Naive thymus-derived CD4-positive, alpha-beta T cell (primary cell): Measurements from ENCODE around the gene ADGRB3. TPM values are rescaled to one million over a fixed set of nuclear protein-coding genes. Genes with fewer than 3 reads are reported as not detected.
"Not testable (repeated sequence)": the region's sequence is repeated elsewhere in the genome, so short reads cannot be mapped to it uniquely, and the experiment has no call there.

Experiments used
- ATAC-seq: fragments of 150-1000 bp; cut with Tn5 transposase; 2 replicates; pipeline ENCODE4 v1.10.0; 2021; ENCODE audit warnings: mild to moderate bottlenecking, moderate library complexity
- CTCF ChIA-PET: fragments of 350-600 bp; sonication (Branson Sonifier 250); formaldehyde crosslinking; loops from one replicate; lab custom pipeline; 2021; ENCODE audit warnings: antibody characterized with exemption; lab: Charles Lee
- POLR2A ChIA-PET: fragments of 350-600 bp; sonication (Branson Sonifier 250); formaldehyde crosslinking; loops from one replicate; lab custom pipeline; 2021; ENCODE audit warnings: antibody characterized with exemption, inconsistent platforms; lab: Charles Lee
- DNase-seq, 9 donors: peaks; one replicate each; pipeline versions ENCODE4 v3.0.0 to v3.0.0-alpha.2; 2020 to 2022; ENCODE audit warnings: mixed read lengths in 1 of 9
- H3K27ac ChIP-seq: one replicate; pipeline ENCODE4 v1.7.0; 2013; ENCODE audit warnings: mild to moderate bottlenecking, low read depth, low read length, moderate library complexity
- H3K27me3 ChIP-seq, 2 donors: one replicate each; pipeline ENCODE4 v1.7.0; 2013; ENCODE audit warnings: low read length in 2 of 2, mild to moderate bottlenecking in 2 of 2, moderate library complexity in 2 of 2; ENCODE audit not compliant: control insufficient read depth in 2 of 2, insufficient read depth in 2 of 2
- H3K36me3 ChIP-seq, 3 experiments: 1 replicate in 2 of 3; 2 replicates in 1 of 3; pipeline ENCODE4 v1.7.0; 2013; ENCODE audit warnings: low read length in 3 of 3, mild to moderate bottlenecking in 3 of 3, moderate library complexity in 1 of 3; ENCODE audit not compliant: insufficient read depth in 3 of 3, control insufficient read depth in 2 of 3
- H3K4me1 ChIP-seq, 2 donors: one replicate each; pipeline ENCODE4 v1.7.0; 2013; ENCODE audit warnings: low read length in 2 of 2, mild to moderate bottlenecking in 2 of 2, moderate library complexity in 1 of 2; ENCODE audit not compliant: control insufficient read depth in 2 of 2, insufficient read depth in 2 of 2
- H3K4me3 ChIP-seq: 2 replicates; pipeline ENCODE4 v1.7.0; 2013; ENCODE audit warnings: mild to moderate bottlenecking, low read length
- H3K9me3 ChIP-seq, 3 experiments: 1 replicate in 2 of 3; 2 replicates in 1 of 3; pipeline ENCODE4 v1.7.0; 2013; ENCODE audit warnings: low read length in 3 of 3; ENCODE audit not compliant: control insufficient read depth in 2 of 3
- H3K27ac Mint-ChIP-seq, 9 donors: one replicate each; pipeline ENCODE4 v1.8.0; 2020 to 2022; ENCODE audit warnings: mixed read lengths in 9 of 9, mild to moderate bottlenecking in 8 of 9, moderate library complexity in 5 of 9, inconsistent platforms in 2 of 9
- H3K27me3 Mint-ChIP-seq, 5 donors: one replicate each; pipeline ENCODE4 v1.8.0; 2021 to 2022; ENCODE audit warnings: mixed read lengths in 5 of 5, mild to moderate bottlenecking in 1 of 5
- H3K36me3 Mint-ChIP-seq, 5 donors: one replicate each; pipeline ENCODE4 v1.8.0; 2020 to 2022; ENCODE audit warnings: mixed read lengths in 5 of 5, mild to moderate bottlenecking in 3 of 5, inconsistent platforms in 1 of 5
- H3K4me1 Mint-ChIP-seq, 7 donors: one replicate each; pipeline ENCODE4 v1.8.0; 2020 to 2022; ENCODE audit warnings: mixed read lengths in 7 of 7, mild to moderate bottlenecking in 3 of 7, inconsistent platforms in 1 of 7
- H3K4me3 Mint-ChIP-seq, 10 donors: one replicate each; pipeline ENCODE4 v1.8.0; 2020 to 2022; ENCODE audit warnings: mild to moderate bottlenecking in 10 of 10, mixed read lengths in 10 of 10, moderate library complexity in 6 of 10, inconsistent platforms in 2 of 10
- H3K9me3 Mint-ChIP-seq, 11 donors: one replicate each; pipeline ENCODE4 v1.8.0; 2020 to 2022; ENCODE audit warnings: mixed read lengths in 11 of 11, mild to moderate bottlenecking in 4 of 11, inconsistent platforms in 1 of 11, moderate library complexity in 1 of 11
- intact Hi-C, 2 donors: fragments of 100-400 bp; cut with micrococcal nuclease; formaldehyde crosslinking; loops; one replicate each; pipeline ENCODE4 v1.15.1; 2023
- polyA plus RNA-seq, 2 donors: library from polyadenylated mRNA; unstranded; fragments of 300-500 nt; fragmentation: Illumina TruSeq; gene quantifications; one replicate each; pipeline ENCODE4 v1.2.3, GENCODE V29; 2021
- total RNA-seq, 6 experiments: library from RNA in 5 of 6; stranded (reverse) in 5 of 6; gene quantifications; 1 replicate in 5 of 6; 2 replicates in 1 of 6; pipeline ENCODE4 v1.2.3 and lab custom pipeline; 2021 to 2026

The ADGRB3 gene
- total and polyA plus RNA-seq, 7 experiments from 2014 or later, result not detected

- Mint-ChIP-seq H3K27ac (no peak overlapping the region), H3K36me3 (no peaks in the 10 kb centered on the region), H3K4me3 (no peak overlapping the region), H3K9me3 (peaks cover 0 to 6% (median 0%) of the 10 kb centered on the region in 11 donors), H3K4me1 (no peaks in the 10 kb centered on the region), H3K27me3 (no peaks in the 10 kb centered on the region)
- intact Hi-C loops, result no loop called here
- Histone ChIP-seq H3K4me1 (no peaks in the 10 kb centered on the region), H3K27ac (no peak overlapping the region), H3K27me3 (no peaks in the 10 kb centered on the region), H3K36me3 (no peaks in the 10 kb centered on the region), H3K9me3 (no peaks in the 10 kb centered on the region), H3K4me3 (no peak overlapping the region)
- ATAC-seq, result no peak
- POLR2A ChIA-PET, result no interaction called here
- no peak for DNase-seq
- CTCF ChIA-PET, result no interaction called here
Observed at GRCh38 chr6:68978411-68978810, 343.3 kb downstream of the ADGRB3 start.

GRCh38 chr6:68981668-68982067 lies 346.6 kb downstream of the ADGRB3 start:
- H3K4me1 ChIP-seq, H3K9me3 Mint-ChIP-seq, H3K4me3 Mint-ChIP-seq, H3K4me1 Mint-ChIP-seq, H3K36me3 ChIP-seq, intact Hi-C loops, H3K27ac ChIP-seq, DNase-seq, POLR2A ChIA-PET, CTCF ChIA-PET, H3K4me3 ChIP-seq, H3K27me3 Mint-ChIP-seq, H3K27ac Mint-ChIP-seq, H3K9me3 ChIP-seq, H3K36me3 Mint-ChIP-seq, ATAC-seq, H3K27me3 ChIP-seq: not testable (repeated sequence)

- ATAC-seq, result no peak
- ChIA-PET CTCF (no interaction called here), POLR2A (no interaction called here)
- no peak overlapping the region for H3K27ac ChIP-seq
- H3K9me3 Mint-ChIP-seq, result peaks cover 0 to 5% (median 0%) of the 10 kb centered on the region in 11 donors
- H3K4me3 Mint-ChIP-seq, result no peak overlapping the region
- H3K36me3 ChIP-seq, result no peaks in the 10 kb centered on the region
- no peak for DNase-seq
- no peak overlapping the region for H3K4me3 ChIP-seq
- H3K27ac Mint-ChIP-seq, result no peak overlapping the region
- H3K9me3 ChIP-seq, result no peaks in the 10 kb centered on the region
- no peaks in the 10 kb centered on the region for H3K27me3 ChIP-seq
- intact Hi-C loops, result no loop called here
- no peaks in the 10 kb centered on the region for H3K4me1 Mint-ChIP-seq
- H3K36me3 Mint-ChIP-seq, result no peaks in the 10 kb centered on the region
- no peaks in the 10 kb centered on the region for H3K4me1 ChIP-seq
- H3K27me3 Mint-ChIP-seq, result no peaks in the 10 kb centered on the region
Observed at GRCh38 chr6:68988698-68989097, 353.6 kb downstream of the ADGRB3 start.

GRCh38 chr6:68990317-68990716 lies 355.2 kb downstream of the ADGRB3 start:
- H3K27me3 Mint-ChIP-seq, result no peaks in the 10 kb centered on the region
- intact Hi-C loops, result no loop called here

GRCh38 chr6:68993911-68994310 lies 358.8 kb downstream of the ADGRB3 start:
- H3K9me3 Mint-ChIP-seq, result peaks cover 0 to 11% (median 0%) of the 10 kb centered on the region in 11 donors
- no peaks in the 10 kb centered on the region for H3K27me3 Mint-ChIP-seq
- H3K4me1 Mint-ChIP-seq, result no peaks in the 10 kb centered on the region
- CTCF ChIA-PET, result no interaction called here
- DNase-seq (no peak), ATAC-seq (no peak)
- no peak overlapping the region for H3K4me3 ChIP-seq
- H3K9me3 ChIP-seq, result no peaks in the 10 kb centered on the region
- no peak overlapping the region for H3K4me3 Mint-ChIP-seq
- H3K4me1 ChIP-seq, result no peaks in the 10 kb centered on the region
- intact Hi-C loops, result no loop called here
- no peaks in the 10 kb centered on the region for H3K36me3 ChIP-seq
- POLR2A ChIA-PET, result no interaction called here
- no peak overlapping the region for H3K27ac ChIP-seq
- H3K27ac Mint-ChIP-seq, result no peak overlapping the region
- no peaks in the 10 kb centered on the region for H3K27me3 ChIP-seq
- no peaks in the 10 kb centered on the region for H3K36me3 Mint-ChIP-seq

More at GRCh38 chr6:68990317-68990716, 355.2 kb downstream of the ADGRB3 start:
- Mint-ChIP-seq H3K9me3 (peaks cover 0 to 5% (median 0%) of the 10 kb centered on the region in 11 donors), H3K4me3 (no peak overlapping the region), H3K36me3 (no peaks in the 10 kb centered on the region), H3K4me1 (no peaks in the 10 kb centered on the region), H3K27ac (no peak overlapping the region)
- Histone ChIP-seq H3K9me3 (no peaks in the 10 kb centered on the region), H3K4me3 (no peak overlapping the region), H3K27ac (no peak overlapping the region), H3K36me3 (no peaks in the 10 kb centered on the region), H3K4me1 (no peaks in the 10 kb centered on the region), H3K27me3 (no peaks in the 10 kb centered on the region)
- ChIA-PET CTCF (no interaction called here), POLR2A (no interaction called here)
- ATAC-seq (no peak), DNase-seq (no peak)

GRCh38 chr6:68994521-68994920 lies 359.4 kb downstream of the ADGRB3 start:
- DNase-seq (no peak), ATAC-seq (no peak)
- H3K4me1 Mint-ChIP-seq, result no peaks in the 10 kb centered on the region
- Histone ChIP-seq H3K4me1 (no peaks in the 10 kb centered on the region), H3K27me3 (no peaks in the 10 kb centered on the region), H3K27ac (no peak overlapping the region), H3K36me3 (no peaks in the 10 kb centered on the region), H3K4me3 (no peak overlapping the region), H3K9me3 (no peaks in the 10 kb centered on the region)
- no peak overlapping the region for H3K4me3 Mint-ChIP-seq
- peaks cover 0 to 11% (median 0%) of the 10 kb centered on the region in 11 donors for H3K9me3 Mint-ChIP-seq
- ChIA-PET POLR2A (no interaction called here), CTCF (no interaction called here)
- intact Hi-C loops, result no loop called here
- no peaks in the 10 kb centered on the region for H3K27me3 Mint-ChIP-seq
- H3K36me3 Mint-ChIP-seq, result no peaks in the 10 kb centered on the region
- no peak overlapping the region for H3K27ac Mint-ChIP-seq

GRCh38 chr6:69005199-69005598 lies 370.1 kb downstream of the ADGRB3 start:
- Histone ChIP-seq H3K27ac (no peak overlapping the region), H3K36me3 (no peaks in the 10 kb centered on the region), H3K4me1 (no peaks in the 10 kb centered on the region), H3K9me3 (no peaks in the 10 kb centered on the region), H3K4me3 (no peak overlapping the region), H3K27me3 (no peaks in the 10 kb centered on the region)
- POLR2A ChIA-PET, result no interaction called here
- no peak for DNase-seq
- Mint-ChIP-seq H3K27ac (no peak overlapping the region), H3K36me3 (no peaks in the 10 kb centered on the region), H3K4me1 (no peaks in the 10 kb centered on the region), H3K27me3 (no peaks in the 10 kb centered on the region), H3K9me3 (peaks cover 0 to 14% (median 0%) of the 10 kb centered on the region in 11 donors), H3K4me3 (no peak overlapping the region)
- no peak for ATAC-seq
- CTCF ChIA-PET, result no interaction called here
- intact Hi-C loops, result no loop called here
